ENCODE measurements around the gene OR1F1.
"Not testable (repeated sequence)": the region's sequence is repeated elsewhere in the genome, so short reads cannot be mapped to it uniquely, and the experiment has no call there.

OR1F1 gene

GRCh38 chr16:3175157-3176093 lies 12.6 kb upstream of the OR1F1 start:
- no peak for DNase-seq

- no peak for DNase-seq
These were observed 8.4 kb upstream of the OR1F1 start for GRCh38 chr16:3179651-3180050.

GRCh38 chr16:3180445-3180878 lies 7.5 kb upstream of the OR1F1 start:
- DNase-seq: no peak

- DNase-seq: not testable (repeated sequence)
These were observed 5.8 kb upstream of the OR1F1 start for GRCh38 chr16:3182293-3182607.

GRCh38 chr16:3182608-3183444 lies 5.2 kb upstream of the OR1F1 start:
- DNase-seq: no peak

- no peak for DNase-seq
These were observed 4.4 kb upstream of the OR1F1 start for GRCh38 chr16:3183445-3184139.

- DNase-seq: no peak
These were observed 886 bp upstream of the OR1F1 start for GRCh38 chr16:3186946-3187690.

- DNase-seq: no peak
These were observed 596 bp downstream of the OR1F1 start for GRCh38 chr16:3188675-3188924.

GRCh38 chr16:3188925-3189825 lies 1.2 kb downstream of the OR1F1 start:
- DNase-seq: peak; percentile 36

- no peak for DNase-seq
These were observed 1.9 kb downstream of the OR1F1 start for GRCh38 chr16:3189869-3190268.

GRCh38 chr16:3190949-3191353 lies 2.9 kb downstream of the OR1F1 start:
- no peak for DNase-seq

GRCh38 chr16:3192476-3193019 lies 4.5 kb downstream of the OR1F1 start:
- no peak for DNase-seq

- no peak for DNase-seq
These were observed 5.5 kb downstream of the OR1F1 start for GRCh38 chr16:3193221-3194212.

- DNase-seq: no peak
These were observed 6.8 kb downstream of the OR1F1 start for GRCh38 chr16:3194792-3195191.

GRCh38 chr16:3195975-3196374 lies 8.0 kb downstream of the OR1F1 start:
- no peak for DNase-seq

GRCh38 chr16:3197694-3198333 lies 9.8 kb downstream of the OR1F1 start:
- DNase-seq: not testable (repeated sequence)

- no peak for DNase-seq
These were observed 10.5 kb downstream of the OR1F1 start for GRCh38 chr16:3198334-3199072.

GRCh38 chr16:3202903-3203539 lies 15.0 kb downstream of the OR1F1 start:
- DNase-seq: no peak
